H1 (cell line): Measurements from ENCODE around the gene EED. TPM values are rescaled to one million over a fixed set of nuclear protein-coding genes. Genes with fewer than 3 reads are reported as not detected.

Experiments used
- ASH2L ChIP-seq: fragments of 200-600, 300-600 bp; sonication (generic); IDR thresholded peaks from one replicate; pipeline ENCODE4 v1.7.1; 2017; ENCODE audit warnings: low read length
- CHD7 ChIP-seq: fragments of 300-600 bp; sonication (generic); IDR thresholded peaks from 2 replicates; pipeline ENCODE4 v1.7.1; 2012; ENCODE audit warnings: low read length, moderate library complexity, mild to moderate bottlenecking, inconsistent platforms; ENCODE audit not compliant: insufficient replicate concordance
- EZH2 ChIP-seq: fragments of 200-600 bp; sonication (generic); IDR thresholded peaks from 2 replicates; pipeline ENCODE4 v1.7.1; 2012; ENCODE audit warnings: low read depth, mild to moderate bottlenecking, moderate library complexity, low read length, inconsistent platforms; ENCODE audit not compliant: severe bottlenecking
- RFX5 ChIP-seq: IDR thresholded peaks from 2 replicates; pipeline ENCODE4 v1.6.1; 2011; ENCODE audit warnings: low read depth, low read length, improper control_type of control experiment, borderline replicate concordance
- SAP30 ChIP-seq: fragments of 300-600 bp; sonication (generic); IDR thresholded peaks from 2 replicates; pipeline ENCODE4 v1.7.1; 2012; ENCODE audit warnings: low read length, moderate library complexity, mild to moderate bottlenecking, inconsistent platforms; ENCODE audit not compliant: insufficient read depth, insufficient replicate concordance
- SP2 ChIP-seq: IDR thresholded peaks from 2 replicates; pipeline ENCODE4 v1.6.1; 2012; ENCODE audit warnings: mild to moderate bottlenecking, low read length, inconsistent platforms
- polyA plus RNA-seq, 7 experiments: library from polyadenylated mRNA; depleted of rRNA in 3 of 7; stranded (reverse) in 5 of 7; unstranded in 2 of 7; fragments of >200 nt in 5 of 7; fragments of 200-250 nt in 2 of 7; gene quantifications; 1 replicate in 5 of 7; 2 replicates in 1 of 7; 4 replicates in 1 of 7; pipeline versions ENCODE4 v1.2.1 to v1.2.3, GENCODE V29; 2011 to 2013; ENCODE audit warnings: missing spikeins in 2 of 7, mixed read lengths in 2 of 7
- total RNA-seq: library from RNA; stranded (reverse); fragmentation: NEBNext Ultra II Directional; extraction: Animal tissue kit (Norgen Biotek cat#: 25700); gene quantifications from 2 replicates; pipeline ENCODE4 v1.2.1, GENCODE V29; 2021
- TF ChIP-seq, protein P1 (sequence below), 3 experiments: IDR thresholded peaks; 1 replicate in 2 of 3; 2 replicates in 1 of 3; pipeline versions ENCODE4 v1.5.1 to v1.6.1; 2011; ENCODE audit warnings: low read length in 3 of 3, mild to moderate bottlenecking in 3 of 3, inconsistent platforms in 2 of 3, low read depth in 1 of 3, moderate library complexity in 1 of 3; ENCODE audit not compliant: insufficient read depth in 1 of 3; ENCODE audit errors: control extremely low read depth in 1 of 3
- TF ChIP-seq, protein P2 (sequence below): IDR thresholded peaks from 2 replicates; pipeline ENCODE4 v1.6.1; 2011; ENCODE audit warnings: low read depth, mild to moderate bottlenecking, low read length; ENCODE audit not compliant: insufficient read depth

The EED gene
- total and polyA plus RNA-seq, 2 of the 8 experiments (the other 6 are each of a cell fraction or from before 2014, with no cell fraction given), result 12.6 to 26.9 TPM

DNA sequence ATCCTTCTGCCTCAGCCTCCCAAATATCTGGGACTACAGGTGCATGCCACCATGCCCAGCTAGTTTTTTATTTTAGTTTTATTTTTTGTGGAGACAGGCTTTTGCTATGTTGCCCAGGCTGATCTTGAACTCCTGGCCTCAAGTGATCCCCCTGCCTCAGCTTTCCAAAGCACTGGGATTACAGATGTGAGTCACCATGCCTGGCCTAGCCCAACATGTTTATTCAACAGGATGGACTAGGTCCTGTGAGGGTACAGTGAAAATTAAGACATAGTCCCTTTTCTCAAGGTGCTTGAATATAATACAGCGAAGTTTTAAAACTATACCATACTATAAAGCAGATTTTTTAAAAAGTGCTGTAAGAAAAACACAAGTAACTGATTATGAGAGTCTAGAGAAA lies 45.2 kb upstream of the EED start (continued):
- TF ChIP-seq CHD7 (no peak), RFX5 (no peak), EZH2 (no peak), SP2 (no peak), ASH2L (no peak), SAP30 (no peak)
- TF ChIP-seq, protein P1, sequence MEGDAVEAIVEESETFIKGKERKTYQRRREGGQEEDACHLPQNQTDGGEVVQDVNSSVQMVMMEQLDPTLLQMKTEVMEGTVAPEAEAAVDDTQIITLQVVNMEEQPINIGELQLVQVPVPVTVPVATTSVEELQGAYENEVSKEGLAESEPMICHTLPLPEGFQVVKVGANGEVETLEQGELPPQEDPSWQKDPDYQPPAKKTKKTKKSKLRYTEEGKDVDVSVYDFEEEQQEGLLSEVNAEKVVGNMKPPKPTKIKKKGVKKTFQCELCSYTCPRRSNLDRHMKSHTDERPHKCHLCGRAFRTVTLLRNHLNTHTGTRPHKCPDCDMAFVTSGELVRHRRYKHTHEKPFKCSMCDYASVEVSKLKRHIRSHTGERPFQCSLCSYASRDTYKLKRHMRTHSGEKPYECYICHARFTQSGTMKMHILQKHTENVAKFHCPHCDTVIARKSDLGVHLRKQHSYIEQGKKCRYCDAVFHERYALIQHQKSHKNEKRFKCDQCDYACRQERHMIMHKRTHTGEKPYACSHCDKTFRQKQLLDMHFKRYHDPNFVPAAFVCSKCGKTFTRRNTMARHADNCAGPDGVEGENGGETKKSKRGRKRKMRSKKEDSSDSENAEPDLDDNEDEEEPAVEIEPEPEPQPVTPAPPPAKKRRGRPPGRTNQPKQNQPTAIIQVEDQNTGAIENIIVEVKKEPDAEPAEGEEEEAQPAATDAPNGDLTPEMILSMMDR (IDR thresholded peaks at IDR 0.05; ENCODE audit: control extremely low read depth in 1 of 3, insufficient read depth in 1 of 3, low read depth in 1 of 3, low read length in 3 of 3), result no peak
- TF ChIP-seq, protein P2, sequence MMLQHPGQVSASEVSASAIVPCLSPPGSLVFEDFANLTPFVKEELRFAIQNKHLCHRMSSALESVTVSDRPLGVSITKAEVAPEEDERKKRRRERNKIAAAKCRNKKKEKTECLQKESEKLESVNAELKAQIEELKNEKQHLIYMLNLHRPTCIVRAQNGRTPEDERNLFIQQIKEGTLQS, result no peak
